Progenitor cell of endocrine pancreas (in vitro differentiated cells): ENCODE measurements around the gene CLDN4. TPM values are rescaled to one million over a fixed set of nuclear protein-coding genes. Genes with fewer than 3 reads are reported as not detected.
"Not testable (repeated sequence)": the region's sequence is repeated elsewhere in the genome, so short reads cannot be mapped to it uniquely, and the experiment has no call there.

ENCODE experiments used
- DNase-seq: peaks from one replicate; pipeline ENCODE4 v3.0.0; 2021; ENCODE audit warnings: low spot score; ENCODE audit not compliant: unreplicated experiment
- H3K27ac Mint-ChIP-seq: 2 replicates; pipeline ENCODE4 v1.8.0; 2021; ENCODE audit warnings: mild to moderate bottlenecking, moderate library complexity, mixed read lengths
- H3K27me3 Mint-ChIP-seq: 2 replicates; pipeline ENCODE4 v1.8.0; 2021; ENCODE audit warnings: mixed read lengths
- H3K36me3 Mint-ChIP-seq: 2 replicates; pipeline ENCODE4 v1.8.0; 2022; ENCODE audit warnings: mixed read lengths; ENCODE audit not compliant: insufficient read depth
- H3K4me1 Mint-ChIP-seq: 2 replicates; pipeline ENCODE4 v1.8.0; 2021; ENCODE audit warnings: low read depth, mixed read lengths
- H3K4me3 Mint-ChIP-seq: 2 replicates; pipeline ENCODE4 v1.8.0; 2021; ENCODE audit warnings: low read depth, mild to moderate bottlenecking, moderate library complexity, mixed read lengths
- H3K9me3 Mint-ChIP-seq: 2 replicates; pipeline ENCODE4 v1.8.0; 2021; ENCODE audit warnings: low read depth, mixed read lengths
- total RNA-seq: library from RNA; stranded (reverse); gene quantifications from 2 replicates; pipeline ENCODE4 v1.2.1, GENCODE V29; 2021
- TF ChIP-seq, protein P1 (sequence below): fragments of 200-600 bp; sonication (generic); IDR thresholded peaks from one replicate; pipeline ENCODE4 v1.5.0; 2021; ENCODE audit warnings: antibody characterized with exemption, mild to moderate bottlenecking; ENCODE audit not compliant: unreplicated experiment

The CLDN4 gene
- total RNA-seq, 1 donor from 2014 or later: 172 TPM

DNA sequence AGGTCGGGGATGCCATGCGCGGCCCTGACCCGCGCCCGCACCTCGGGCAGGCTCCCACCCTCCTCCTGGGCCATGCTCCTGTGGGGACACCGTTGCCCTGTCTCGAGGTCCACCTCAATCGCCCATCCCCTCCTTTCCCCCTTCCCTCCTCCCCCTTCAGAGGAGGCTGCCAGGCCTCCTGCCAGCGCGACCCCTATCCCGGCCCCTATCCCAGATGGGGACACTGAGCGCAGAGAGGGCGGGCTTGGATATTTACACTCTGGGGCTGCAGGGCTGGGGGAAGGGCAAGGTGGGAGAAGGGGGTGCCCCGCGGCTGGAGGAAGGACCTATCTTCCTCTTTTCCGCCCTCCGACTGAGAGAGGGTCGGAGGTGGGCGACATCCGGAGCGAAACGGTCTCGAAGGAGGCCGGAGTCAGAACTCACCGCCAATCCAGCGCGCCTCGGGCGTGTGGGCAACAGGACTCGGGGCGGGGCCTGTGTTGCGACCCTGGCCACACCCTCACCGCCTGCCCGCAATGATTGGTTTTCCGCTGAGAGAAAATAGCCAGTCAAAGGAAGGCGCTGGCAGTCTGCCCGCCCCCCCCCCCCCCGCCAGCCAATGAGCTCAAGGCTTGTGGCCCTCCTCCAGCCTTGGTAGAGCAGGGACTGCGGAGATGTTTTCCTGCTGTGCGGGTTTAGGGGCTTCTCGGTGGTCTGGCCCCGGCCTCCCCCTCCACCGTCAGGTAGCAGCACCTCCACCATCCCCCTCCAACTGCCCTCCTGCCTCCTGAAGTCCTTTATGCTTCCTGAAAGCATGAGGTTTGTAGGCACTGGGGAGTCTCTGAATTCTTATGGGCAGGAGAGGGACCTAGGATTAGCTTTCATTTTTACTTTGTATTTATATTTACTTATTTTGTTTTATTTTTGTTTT, 11.5 kb downstream of the CLDN4 start, which contains the start of gene METTL27:
TSS of gene METTL27 (minus strand) at position 450 of the 910 bp plus-strand sequence. CDS start at position 74, 376 bp downstream.
- DNase-seq: peak; percentile 81
- Mint-ChIP-seq H3K4me1 (peaks cover 19% of the 10 kb centered on the region), H3K27me3 (no peaks in the 10 kb centered on the region), H3K27ac (peak within 1 kb of the TSS; percentile 97), H3K4me3 (peak within 1 kb of the TSS; percentile 85), H3K36me3 (no peaks in the 10 kb centered on the region), H3K9me3 (no peaks in the 10 kb centered on the region)
- TF ChIP-seq, protein P1, sequence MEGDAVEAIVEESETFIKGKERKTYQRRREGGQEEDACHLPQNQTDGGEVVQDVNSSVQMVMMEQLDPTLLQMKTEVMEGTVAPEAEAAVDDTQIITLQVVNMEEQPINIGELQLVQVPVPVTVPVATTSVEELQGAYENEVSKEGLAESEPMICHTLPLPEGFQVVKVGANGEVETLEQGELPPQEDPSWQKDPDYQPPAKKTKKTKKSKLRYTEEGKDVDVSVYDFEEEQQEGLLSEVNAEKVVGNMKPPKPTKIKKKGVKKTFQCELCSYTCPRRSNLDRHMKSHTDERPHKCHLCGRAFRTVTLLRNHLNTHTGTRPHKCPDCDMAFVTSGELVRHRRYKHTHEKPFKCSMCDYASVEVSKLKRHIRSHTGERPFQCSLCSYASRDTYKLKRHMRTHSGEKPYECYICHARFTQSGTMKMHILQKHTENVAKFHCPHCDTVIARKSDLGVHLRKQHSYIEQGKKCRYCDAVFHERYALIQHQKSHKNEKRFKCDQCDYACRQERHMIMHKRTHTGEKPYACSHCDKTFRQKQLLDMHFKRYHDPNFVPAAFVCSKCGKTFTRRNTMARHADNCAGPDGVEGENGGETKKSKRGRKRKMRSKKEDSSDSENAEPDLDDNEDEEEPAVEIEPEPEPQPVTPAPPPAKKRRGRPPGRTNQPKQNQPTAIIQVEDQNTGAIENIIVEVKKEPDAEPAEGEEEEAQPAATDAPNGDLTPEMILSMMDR: no peak

DNA sequence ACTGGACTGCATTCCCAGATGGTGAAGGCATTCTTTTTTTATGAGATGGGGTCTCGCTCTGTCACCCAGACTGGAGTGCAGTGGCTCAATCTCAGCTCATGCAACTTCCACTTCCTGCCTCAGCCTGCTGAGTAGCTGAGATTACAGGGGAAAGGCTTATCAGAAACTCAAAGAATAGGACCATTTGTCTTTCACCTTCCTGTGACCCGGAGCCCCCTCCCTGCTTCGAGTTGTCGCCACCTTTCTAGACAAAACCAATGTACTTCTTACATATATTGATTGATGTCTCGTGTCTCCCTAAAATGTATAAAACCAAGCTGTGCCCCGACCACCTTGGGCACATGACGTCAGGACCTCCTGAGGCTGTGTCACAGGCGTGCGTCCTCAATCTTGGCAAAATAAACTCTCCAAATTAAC, 13.3 kb downstream of the CLDN4 start:
- H3K27ac Mint-ChIP-seq: peak overlapping the region; percentile 92
- no peak for DNase-seq
- no peaks in the 10 kb centered on the region for H3K27me3 Mint-ChIP-seq
- TF ChIP-seq, protein P1: no peak
- peak overlapping the region; percentile 44 for H3K4me3 Mint-ChIP-seq
- peaks cover 19% of the 10 kb centered on the region for H3K4me1 Mint-ChIP-seq
- H3K36me3 Mint-ChIP-seq: no peaks in the 10 kb centered on the region
- H3K9me3 Mint-ChIP-seq: no peaks in the 10 kb centered on the region

DNA sequence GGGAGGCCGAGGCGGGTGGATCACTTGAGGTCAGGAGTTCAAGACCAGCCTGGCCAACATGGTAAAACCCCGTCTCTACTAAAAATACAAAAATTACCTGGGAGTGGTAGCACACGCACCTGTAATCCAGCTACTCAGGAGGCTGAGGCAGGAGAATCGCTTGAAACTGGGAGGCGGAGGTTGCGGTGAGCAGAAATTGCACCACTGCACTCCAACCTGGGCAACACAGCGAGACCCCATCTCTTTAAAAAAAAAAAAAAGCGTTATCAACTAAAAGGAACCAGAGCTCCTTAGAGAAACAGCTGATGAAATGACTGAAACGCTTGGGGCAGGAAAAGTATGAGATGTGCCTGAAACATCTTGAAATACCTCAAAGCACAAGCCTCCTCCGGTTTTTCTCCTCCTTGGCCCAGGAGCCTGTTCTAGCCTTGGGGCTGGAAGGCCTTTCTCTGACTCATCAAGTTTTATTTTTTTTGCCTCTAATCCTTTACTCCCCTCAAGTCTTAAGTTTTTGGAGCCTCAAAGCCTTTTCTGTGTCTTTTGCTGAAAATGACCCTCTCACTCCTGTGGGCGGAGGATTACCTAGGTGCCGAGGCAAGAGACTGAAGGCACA, 14.2 kb downstream of the CLDN4 start:
- peaks cover 19% of the 10 kb centered on the region for H3K4me1 Mint-ChIP-seq
- H3K4me3 Mint-ChIP-seq: no peak overlapping the region
- TF ChIP-seq, protein P1: no peak
- no peak for DNase-seq
- no peaks in the 10 kb centered on the region for H3K9me3 Mint-ChIP-seq
- no peaks in the 10 kb centered on the region for H3K36me3 Mint-ChIP-seq
- peaks cover 2% of the 10 kb centered on the region for H3K27me3 Mint-ChIP-seq
- peak overlapping the region; percentile 92 for H3K27ac Mint-ChIP-seq

DNA sequence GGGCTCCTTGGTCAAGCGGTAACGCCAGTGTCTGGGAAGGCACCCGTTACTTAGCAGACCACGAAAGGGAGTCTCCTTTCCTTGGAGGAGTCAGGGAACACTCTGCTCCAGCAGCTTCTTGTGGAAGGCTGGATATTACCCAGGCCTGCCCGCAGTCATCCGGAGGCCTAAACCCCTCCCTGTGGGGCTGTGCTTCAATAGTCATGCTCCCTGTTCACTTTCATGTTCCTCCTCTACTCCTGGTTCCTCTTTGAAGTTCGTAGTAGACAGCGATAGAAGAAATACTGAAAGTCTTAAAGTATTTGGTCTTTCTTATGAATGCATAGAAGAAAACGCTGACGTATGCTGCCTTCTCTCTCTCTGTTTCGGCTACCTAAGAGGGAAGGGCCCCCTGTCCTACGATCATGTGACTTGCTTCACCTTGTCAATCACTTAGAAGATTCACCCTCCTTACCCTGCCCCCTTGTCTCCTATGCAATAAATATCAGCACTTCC, 15.0 kb downstream of the CLDN4 start:
- H3K4me1 Mint-ChIP-seq: peaks cover 16% of the 10 kb centered on the region
- not testable (repeated sequence) for DNase-seq, H3K9me3 Mint-ChIP-seq, H3K36me3 Mint-ChIP-seq, H3K4me3 Mint-ChIP-seq, H3K27ac Mint-ChIP-seq, H3K27me3 Mint-ChIP-seq

DNA sequence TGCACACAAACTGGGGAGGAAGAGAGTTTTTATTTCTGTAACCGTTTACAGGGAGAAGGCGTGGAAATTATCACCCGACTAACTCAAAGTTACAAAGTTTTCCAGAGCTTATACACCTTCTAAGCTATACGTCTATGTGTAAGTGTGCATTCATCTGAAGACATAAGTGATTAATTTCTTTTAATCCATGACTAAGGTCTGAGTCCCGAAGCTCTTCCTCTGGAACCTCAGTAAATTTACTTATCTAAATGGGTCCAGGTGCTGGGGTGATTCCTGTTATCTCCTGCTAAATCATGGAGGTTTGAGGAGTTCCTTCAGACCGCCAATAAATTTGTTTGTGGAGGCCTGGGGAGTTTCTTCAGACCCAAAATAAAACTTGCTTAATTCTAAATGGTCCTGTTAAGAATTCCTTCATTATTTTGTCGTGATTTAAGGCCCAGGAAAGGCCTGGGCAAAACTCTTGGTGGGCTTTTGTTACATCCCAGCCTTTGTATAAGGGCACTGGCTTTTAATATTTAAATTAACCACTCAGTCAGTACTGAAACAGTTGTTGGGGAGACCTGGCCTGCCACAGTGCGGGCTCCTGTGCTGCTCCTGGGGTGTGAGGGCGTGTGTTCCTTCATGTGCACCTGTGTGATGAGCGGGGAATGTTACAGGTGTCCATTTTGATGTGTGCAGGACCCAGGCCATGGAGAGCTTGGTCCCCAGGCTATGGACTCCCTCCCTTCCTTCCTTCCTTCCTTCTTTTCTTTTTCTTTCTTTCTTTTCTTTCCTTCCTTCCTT, 17.3 kb downstream of the CLDN4 start:
- H3K4me1 Mint-ChIP-seq: peaks cover 27% of the 10 kb centered on the region
- TF ChIP-seq, protein P1: no peak
- H3K36me3 Mint-ChIP-seq: no peaks in the 10 kb centered on the region
- H3K27ac Mint-ChIP-seq: peak overlapping the region; percentile 37
- H3K9me3 Mint-ChIP-seq: no peaks in the 10 kb centered on the region
- peaks cover 2% of the 10 kb centered on the region for H3K27me3 Mint-ChIP-seq
- DNase-seq: no peak
- no peak overlapping the region for H3K4me3 Mint-ChIP-seq
